SK-N-MC (cell line): ENCODE measurements around the gene LINS1.

Source experiments
- DNase-seq: peaks from one replicate; pipeline ENCODE4 v3.0.0-alpha.2; 2011; ENCODE audit warnings: low read depth, low spot score
- H3K27ac ChIP-seq: fragments of 200-600 bp; sonication (generic); 2 replicates; pipeline ENCODE4 v1.5.1; 2016; ENCODE audit warnings: mixed run types
- H3K36me3 ChIP-seq: fragments of 200-600 bp; sonication (generic); 2 replicates; pipeline ENCODE4 v1.6.1; 2017; ENCODE audit warnings: antibody characterized with exemption, low read length, mixed read lengths; ENCODE audit not compliant: insufficient read depth
- H3K4me3 ChIP-seq: fragments of 200-600 bp; sonication (generic); 2 replicates; pipeline ENCODE4 v1.5.1; 2016
- H3K9ac ChIP-seq: fragments of 200-600 bp; sonication (generic); 2 replicates; pipeline ENCODE4 v1.8.0; 2017; ENCODE audit warnings: mixed run types, mixed read lengths; ENCODE audit not compliant: insufficient read length
- H3K9me3 ChIP-seq: fragments of 200-600 bp; sonication (generic); 2 replicates; pipeline ENCODE4 v1.6.1; 2017; ENCODE audit warnings: low read depth, mild to moderate bottlenecking, antibody characterized with exemption, low read length, moderate library complexity, mixed read lengths
- EZH2 ChIP-seq: fragments of 200-600 bp; sonication (generic); IDR thresholded peaks from one replicate; pipeline ENCODE4 v1.6.1; 2017; ENCODE audit warnings: antibody characterized with exemption
- FOXP2 ChIP-seq: optimal IDR thresholded peaks from 2 replicates; pipeline ENCODE3; 2011; ENCODE audit warnings: mild to moderate bottlenecking, moderate library complexity; ENCODE audit not compliant: insufficient read depth; ENCODE audit errors: extremely low read length, control extremely low read depth
- POLR2AphosphoS5 ChIP-seq: IDR thresholded peaks from 2 replicates; pipeline ENCODE4 v1.6.1; 2012; ENCODE audit warnings: mild to moderate bottlenecking, low read depth, low read length, borderline replicate concordance

Gene LINS1

DNA sequence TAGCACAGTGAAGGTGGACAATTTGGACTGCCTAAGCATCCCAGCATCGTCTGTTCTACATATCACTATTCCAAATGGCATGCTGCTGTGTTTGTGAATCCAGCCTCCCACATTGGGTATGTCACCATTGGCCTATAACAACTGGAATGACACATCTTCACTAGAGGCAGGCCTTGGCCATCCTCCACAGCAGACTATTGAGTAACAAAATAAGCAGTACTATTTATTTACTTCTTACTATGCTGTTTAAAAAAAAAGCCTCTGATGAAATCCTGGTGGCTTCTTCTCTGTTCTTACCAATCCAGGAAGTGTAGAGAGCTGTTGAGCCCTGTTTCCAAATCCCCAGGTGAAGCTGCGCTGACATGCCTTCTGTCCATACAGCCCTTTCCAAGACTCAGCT, 42.7 kb downstream of the LINS1 start:
- Histone ChIP-seq H3K27ac (no peak overlapping the region), H3K4me3 (no peak overlapping the region), H3K9me3 (no peaks in the 10 kb centered on the region), H3K36me3 (no peaks in the 10 kb centered on the region), H3K9ac (no peak overlapping the region)
- TF ChIP-seq POLR2AphosphoS5 (no peak), FOXP2 (no peak), EZH2 (no peak)
- no peak for DNase-seq

DNA sequence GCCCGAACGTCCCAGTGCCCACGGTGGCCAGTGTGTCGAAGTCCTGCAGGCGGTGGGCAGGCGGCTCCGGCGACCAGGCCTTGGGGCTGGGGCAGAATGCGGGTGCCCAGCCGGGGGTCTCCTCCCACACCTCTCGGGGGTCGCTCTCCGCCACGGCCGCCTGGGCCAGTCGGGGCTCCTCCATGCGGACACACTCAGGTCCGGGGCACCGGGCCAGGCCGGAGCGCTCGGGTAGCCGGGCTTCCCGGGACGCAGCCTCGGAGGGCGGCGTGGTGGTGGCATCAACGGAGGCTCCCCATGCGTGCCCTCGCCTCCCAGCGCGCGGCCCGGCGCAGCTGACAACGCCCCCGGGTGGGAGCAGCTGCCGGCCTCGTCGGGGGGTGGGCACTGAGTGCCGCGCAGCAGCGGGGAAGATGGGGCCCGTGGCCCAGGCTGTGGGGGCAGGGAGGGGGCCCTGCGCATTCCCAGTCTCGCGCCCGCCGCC, 43.2 kb downstream of the LINS1 start:
- TF ChIP-seq POLR2AphosphoS5 (no peak), FOXP2 (no peak), EZH2 (no peak)
- DNase-seq: no peak
- Histone ChIP-seq H3K9ac (no peak overlapping the region), H3K4me3 (no peak overlapping the region), H3K36me3 (no peaks in the 10 kb centered on the region), H3K27ac (no peak overlapping the region), H3K9me3 (no peaks in the 10 kb centered on the region)

DNA sequence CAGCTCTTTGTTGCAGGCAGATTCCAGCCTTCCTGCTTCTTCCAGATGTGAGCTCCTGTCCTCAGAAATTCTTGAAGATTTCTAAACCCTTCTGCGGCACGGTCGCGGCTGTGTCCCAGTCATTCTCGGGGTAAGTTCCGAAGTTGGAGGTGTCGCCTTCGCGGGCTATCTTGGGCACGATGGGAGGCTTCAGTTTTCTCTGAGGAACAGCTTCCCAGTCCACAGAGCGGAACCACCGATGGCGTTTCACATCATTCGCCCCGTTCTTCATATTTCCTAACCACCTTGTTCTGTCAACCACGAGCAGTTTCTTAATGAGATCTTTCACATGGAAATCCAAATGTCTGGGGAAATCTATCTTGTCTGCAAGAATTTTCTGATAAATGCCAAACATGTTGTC, 48.5 kb downstream of the LINS1 start:
- no peaks in the 10 kb centered on the region for H3K9me3 ChIP-seq
- no peak overlapping the region for H3K4me3 ChIP-seq
- no peak overlapping the region for H3K27ac ChIP-seq
- H3K9ac ChIP-seq: no peak overlapping the region
- no peaks in the 10 kb centered on the region for H3K36me3 ChIP-seq
- no peak for DNase-seq
- TF ChIP-seq EZH2: no peak
- TF ChIP-seq FOXP2: no peak
- no peak for TF ChIP-seq POLR2AphosphoS5

DNA sequence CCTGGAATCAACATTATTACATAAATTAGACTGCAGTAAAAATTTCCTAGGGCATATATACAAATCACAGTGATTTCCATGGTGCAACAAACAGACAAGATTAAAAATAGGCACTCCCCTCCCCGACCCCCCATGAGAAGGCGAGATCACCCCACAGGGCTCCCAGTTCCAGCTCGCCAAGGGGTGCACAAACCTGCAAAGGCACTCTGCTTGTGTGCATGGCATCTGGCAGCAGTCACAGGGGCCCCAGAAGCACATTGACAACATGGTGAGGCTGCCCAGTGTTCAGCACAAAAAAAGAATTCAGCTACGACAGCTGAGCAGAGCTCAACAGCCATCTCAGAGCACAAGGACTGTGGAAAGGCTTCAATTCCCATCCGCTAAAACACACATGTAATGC, 54.0 kb downstream of the LINS1 start:
- DNase-seq: no peak
- H3K27ac ChIP-seq: no peak overlapping the region
- TF ChIP-seq EZH2 (no peak), POLR2AphosphoS5 (no peak), FOXP2 (no peak)
- no peak overlapping the region for H3K4me3 ChIP-seq
- H3K36me3 ChIP-seq: no peaks in the 10 kb centered on the region
- no peaks in the 10 kb centered on the region for H3K9me3 ChIP-seq
- H3K9ac ChIP-seq: no peak overlapping the region

DNA sequence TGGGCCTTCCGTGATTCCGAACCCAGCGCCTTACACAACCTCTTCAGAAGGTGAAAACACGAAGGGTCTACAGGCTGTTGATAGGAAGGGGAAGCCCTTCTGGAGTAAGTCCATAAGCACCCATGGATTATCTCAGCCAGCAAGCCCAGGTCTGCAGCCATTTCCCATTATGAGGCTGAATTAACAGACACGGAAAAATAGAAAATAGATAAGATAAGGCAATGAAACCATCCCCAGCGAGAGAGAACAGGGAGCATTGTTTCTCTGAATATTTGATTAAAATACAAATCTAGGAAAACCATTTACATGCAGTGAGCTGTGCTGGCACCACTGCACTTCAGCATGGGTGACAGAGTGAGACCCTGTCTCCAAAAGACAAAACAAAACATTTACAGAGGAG, 57.0 kb downstream of the LINS1 start:
- no peak for TF ChIP-seq EZH2
- H3K36me3 ChIP-seq: no peaks in the 10 kb centered on the region
- no peak overlapping the region for H3K4me3 ChIP-seq
- no peak overlapping the region for H3K9ac ChIP-seq
- no peak overlapping the region for H3K27ac ChIP-seq
- no peak for DNase-seq
- no peaks in the 10 kb centered on the region for H3K9me3 ChIP-seq

DNA sequence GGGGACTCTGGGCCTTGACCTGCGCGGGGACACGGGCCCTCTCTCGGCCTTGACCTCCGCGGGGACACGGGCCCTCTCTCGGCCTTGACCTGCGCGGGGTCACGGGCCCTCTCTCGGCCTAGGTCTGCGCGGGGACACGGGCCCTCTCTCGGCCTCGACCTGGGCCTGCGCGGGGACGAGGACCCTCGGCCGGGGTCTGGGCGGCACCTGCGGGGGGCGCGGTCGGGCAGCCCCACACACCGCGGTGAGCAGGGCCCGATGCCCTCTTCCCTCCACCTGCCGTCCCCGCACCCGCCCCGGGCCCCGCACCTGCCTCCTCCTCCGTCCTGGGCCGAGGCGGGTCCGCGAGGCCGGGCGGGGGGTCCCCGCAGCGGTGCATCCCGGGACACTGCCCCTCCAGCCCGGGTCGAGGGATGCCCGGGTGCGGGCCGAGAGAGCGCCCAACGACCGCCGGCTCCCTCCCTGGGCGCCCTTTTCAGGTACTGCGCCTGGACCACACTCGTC, 57.6 kb downstream of the LINS1 start:
- no peak overlapping the region for H3K9ac ChIP-seq
- DNase-seq: no peak
- no peak overlapping the region for H3K4me3 ChIP-seq
- no peaks in the 10 kb centered on the region for H3K9me3 ChIP-seq
- no peaks in the 10 kb centered on the region for H3K36me3 ChIP-seq
- H3K27ac ChIP-seq: no peak overlapping the region
- TF ChIP-seq POLR2AphosphoS5 (no peak), EZH2 (no peak), FOXP2 (no peak)

DNA sequence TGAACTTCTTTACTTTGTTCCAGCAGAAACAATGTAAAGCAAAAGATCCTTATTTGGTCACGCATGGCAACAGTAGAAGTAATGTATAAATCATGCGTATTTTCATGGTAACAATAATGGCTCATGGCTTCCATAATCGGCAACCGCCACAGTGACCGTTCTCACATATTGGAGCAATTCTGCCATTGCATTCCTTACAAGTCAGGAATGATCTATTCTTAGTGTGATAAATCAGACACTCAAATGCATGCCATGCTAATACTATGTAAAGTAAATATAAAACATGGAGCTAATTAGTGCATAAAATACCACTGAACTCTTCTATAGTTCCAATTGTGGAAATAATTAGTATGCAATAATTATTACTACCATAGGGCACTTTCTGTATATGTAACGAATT, 59.7 kb downstream of the LINS1 start:
- H3K4me3 ChIP-seq: no peak overlapping the region
- TF ChIP-seq FOXP2 (no peak), POLR2AphosphoS5 (no peak), EZH2 (no peak)

DNA sequence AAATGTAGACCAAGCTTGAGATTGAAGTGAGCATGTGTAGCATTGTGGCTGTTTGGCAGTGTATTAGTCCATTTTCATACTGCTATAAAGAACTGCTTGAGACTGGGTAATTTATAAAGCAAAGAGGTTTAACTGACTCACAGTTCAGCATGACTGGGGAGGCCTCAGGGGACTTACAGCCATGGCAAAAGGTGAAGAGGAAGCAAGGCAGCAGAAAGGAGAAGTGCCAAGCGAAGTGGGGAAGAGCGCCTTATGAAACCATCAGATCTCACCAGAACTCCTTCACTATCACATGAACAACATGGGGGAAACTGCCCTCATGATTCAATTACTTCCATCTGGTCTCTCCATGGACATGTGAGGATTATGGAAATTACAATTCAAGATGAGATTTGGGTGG, 64.7 kb downstream of the LINS1 start:
- TF ChIP-seq FOXP2: no peak
- TF ChIP-seq POLR2AphosphoS5: no peak
- TF ChIP-seq EZH2: no peak
- Histone ChIP-seq H3K36me3 (no peaks in the 10 kb centered on the region), H3K9ac (no peak overlapping the region), H3K9me3 (no peaks in the 10 kb centered on the region), H3K4me3 (no peak overlapping the region), H3K27ac (no peak overlapping the region)
- no peak for DNase-seq

More for the DNA sequence above, 59.7 kb downstream of the LINS1 start:
- DNase-seq: no peak
- H3K27ac ChIP-seq: no peak overlapping the region
- H3K9me3 ChIP-seq: no peaks in the 10 kb centered on the region
- H3K9ac ChIP-seq: no peak overlapping the region
- H3K36me3 ChIP-seq: no peaks in the 10 kb centered on the region

DNA sequence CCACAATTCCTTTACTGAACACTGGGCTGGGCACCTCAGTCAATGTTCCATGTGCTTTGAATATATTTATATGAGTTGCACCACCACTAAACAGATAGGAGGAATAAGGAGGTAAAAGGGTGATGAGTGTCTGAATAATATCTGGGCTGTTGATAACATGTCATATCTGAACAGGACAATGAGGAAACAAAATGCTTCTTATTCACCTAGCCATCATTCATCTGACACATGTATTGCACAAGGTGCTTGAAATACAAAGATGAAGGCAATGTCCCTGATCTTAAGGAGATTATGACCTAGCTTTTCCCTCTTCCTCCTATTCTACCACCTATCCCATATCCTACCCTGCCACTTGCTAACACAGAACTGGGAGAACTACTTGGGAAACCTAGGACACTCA, 65.3 kb downstream of the LINS1 start:
- TF ChIP-seq EZH2: no peak
- TF ChIP-seq POLR2AphosphoS5: no peak
- H3K9ac ChIP-seq: no peak overlapping the region
- DNase-seq: no peak
- no peaks in the 10 kb centered on the region for H3K36me3 ChIP-seq
- no peak overlapping the region for H3K4me3 ChIP-seq
- no peaks in the 10 kb centered on the region for H3K9me3 ChIP-seq
- no peak overlapping the region for H3K27ac ChIP-seq
